Lower leg skin (tissue), 4 donors: ENCODE measurements around the gene LRP1B. TPM values are rescaled to one million over a fixed set of nuclear protein-coding genes. Genes with fewer than 3 reads are reported as not detected.

Experiments
- DNase-seq, 2 donors: peaks; one replicate each; pipeline ENCODE4 v3.0.0-alpha.2; 2019; ENCODE audit warnings: low spot score in 2 of 2
- H3K4me3 ChIP-seq: fragments of 200-600 bp; sonication (generic); 2 replicates; pipeline ENCODE4 v1.5.1; 2017; ENCODE audit warnings: mild to moderate bottlenecking, low read depth; ENCODE audit not compliant: poor library complexity, severe bottlenecking
- CTCF ChIP-seq, 3 donors: fragments of 450-650 bp; IDR thresholded peaks; one replicate each; pipeline ENCODE4 v1.5.1; 2016; ENCODE audit warnings: antibody characterized with exemption in 3 of 3, mild to moderate bottlenecking in 3 of 3, moderate library complexity in 2 of 3
- POLR2A ChIP-seq, 2 donors: fragments of 450-650 bp; IDR thresholded peaks; one replicate each; pipeline ENCODE4 v1.6.1; 2016 to 2017; ENCODE audit warnings: antibody characterized with exemption in 2 of 2, mild to moderate bottlenecking in 1 of 2, moderate library complexity in 1 of 2
- WGBS, 2 donors: methylation state at CpG; one replicate each; pipeline ENCODE4 v1.1.5; 2018; 5-methylcytosine and 5-hydroxymethylcytosine counted together
- intact Hi-C: fragments of 100-400 bp; cut with DNase I; formaldehyde crosslinking; loops from one replicate; pipeline ENCODE4 v1.15.0; 2023; ENCODE audit warnings: low total_unique reads
- total RNA-seq, 4 donors: library from RNA; depleted of rRNA; stranded (reverse); fragments of >200 nt; gene quantifications; one replicate each; pipeline ENCODE4 v1.1.0, GENCODE V29; 2016

LRP1B gene
- total RNA-seq, 4 donors from 2014 or later: 0.80 to 1.6 (median 1.0) TPM

GRCh38 chr2:141501752-141502151, 629.1 kb downstream of the LRP1B start:
- intact Hi-C loops: no loop called here
- 94 to 95% methylated on average over 1 of the region's 1 CpG for WGBS, 2 donors
- no peak for TF ChIP-seq POLR2A (IDR thresholded peaks at IDR 0.05)
- TF ChIP-seq CTCF (IDR thresholded peaks at IDR 0.05): no peak
- no peak for DNase-seq
- no peak overlapping the region for H3K4me3 ChIP-seq

GRCh38 chr2:141499123-141499522, 631.7 kb downstream of the LRP1B start:
- 88 to 89% methylated on average over 6 of the region's 6 CpGs for WGBS, 2 donors
- TF ChIP-seq CTCF (IDR thresholded peaks at IDR 0.05): no peak
- TF ChIP-seq POLR2A (IDR thresholded peaks at IDR 0.05): no peak
- H3K4me3 ChIP-seq: no peak overlapping the region
- intact Hi-C loops: no loop called here
- no peak for DNase-seq

GRCh38 chr2:141498561-141498960, 632.3 kb downstream of the LRP1B start:
- no peak overlapping the region for H3K4me3 ChIP-seq
- 88 to 91% methylated on average over 1 of the region's 1 CpG for WGBS, 2 donors

GRCh38 chr2:141497272-141497671, 633.5 kb downstream of the LRP1B start:
- DNase-seq: no peak
- TF ChIP-seq POLR2A (IDR thresholded peaks at IDR 0.05): no peak
- TF ChIP-seq CTCF (IDR thresholded peaks at IDR 0.05): no peak
- H3K4me3 ChIP-seq: no peak overlapping the region
- WGBS, 2 donors: 46 to 55% methylated on average over 4 of the region's 4 CpGs
- intact Hi-C loops: no loop called here

More at GRCh38 chr2:141498561-141498960, 632.3 kb downstream of the LRP1B start:
- TF ChIP-seq POLR2A (IDR thresholded peaks at IDR 0.05): no peak
- TF ChIP-seq CTCF (IDR thresholded peaks at IDR 0.05): no peak
- intact Hi-C loops: no loop called here
- no peak for DNase-seq

GRCh38 chr2:141496810-141497209, 634.0 kb downstream of the LRP1B start:
- intact Hi-C loops: no loop called here
- no peak for DNase-seq
- TF ChIP-seq POLR2A (IDR thresholded peaks at IDR 0.05) (no peak), CTCF (IDR thresholded peaks at IDR 0.05) (no peak)
- 66 to 69% methylated on average over 2 of the region's 2 CpGs for WGBS, 2 donors
- no peak overlapping the region for H3K4me3 ChIP-seq

GRCh38 chr2:141493936-141494335, 636.9 kb downstream of the LRP1B start:
- H3K4me3 ChIP-seq: no peak overlapping the region
- TF ChIP-seq POLR2A (IDR thresholded peaks at IDR 0.05) (no peak), CTCF (IDR thresholded peaks at IDR 0.05) (no peak)
- 85 to 95% methylated on average over 1 of the region's 1 CpG for WGBS, 2 donors
- intact Hi-C loops: no loop called here
- DNase-seq: no peak
